ENCODE results near the gene NCK2. TPM values are rescaled to one million over a fixed set of nuclear protein-coding genes. Genes with fewer than 3 reads are reported as not detected.

Gene NCK2
- total and polyA plus RNA-seq, 2 donors, result 14.5 to 31.4 TPM

- Histone ChIP-seq H3K9me3 (ENCODE audit: control insufficient read depth in 2 of 2, insufficient read depth in 1 of 2, low read length in 1 of 2) (no peaks in the 10 kb centered on the region), H3K4me1 (ENCODE audit: control insufficient read depth in 2 of 2, insufficient read depth in 2 of 2, low read length in 2 of 2) (peaks cover 46 to 64% of the 10 kb centered on the region in 2 donors), H3K27ac (ENCODE audit: low read depth in 1 of 2, low read length in 1 of 2) (peak overlapping the region; percentile 81 to 95), H3K27me3 (ENCODE audit: control insufficient read depth in 2 of 2, insufficient read depth in 1 of 2, low read length in 1 of 2) (no peaks in the 10 kb centered on the region), H3K36me3 (ENCODE audit: control insufficient read depth in 2 of 2, insufficient read depth in 2 of 2, low read length in 1 of 2) (peaks cover 0 to 6% of the 10 kb centered on the region in 2 donors), H3K4me3 (ENCODE audit: low read length in 2 of 2) (no peak overlapping the region)
- no peak for DNase-seq (ENCODE audit: low read depth in 6 of 9, low spot score in 9 of 9)
- WGBS, result 65% methylated on average over 3 of the region's 3 CpGs
Observed at GRCh38 chr2:105794926-105795574, 50.3 kb downstream of the NCK2 start.

- no peaks in the 10 kb centered on the region for H3K9me3 ChIP-seq (ENCODE audit: control insufficient read depth in 2 of 2, insufficient read depth in 1 of 2, low read length in 1 of 2)
- peaks cover 0 to 6% of the 10 kb centered on the region in 2 donors for H3K36me3 ChIP-seq (ENCODE audit: control insufficient read depth in 2 of 2, insufficient read depth in 2 of 2, low read length in 1 of 2)
- H3K4me1 ChIP-seq (ENCODE audit: control insufficient read depth in 2 of 2, insufficient read depth in 2 of 2, low read length in 2 of 2), result peaks cover 46 to 64% of the 10 kb centered on the region in 2 donors
- 25% methylated on average over 9 of the region's 9 CpGs for WGBS
- peak in 1 of 9 donors; percentile 44 for DNase-seq (ENCODE audit: low read depth in 6 of 9, low spot score in 9 of 9)
- H3K27me3 ChIP-seq (ENCODE audit: control insufficient read depth in 2 of 2, insufficient read depth in 1 of 2, low read length in 1 of 2), result no peaks in the 10 kb centered on the region
- no peak overlapping the region for H3K4me3 ChIP-seq (ENCODE audit: low read length in 2 of 2)
- peak overlapping the region; percentile 81 to 95 for H3K27ac ChIP-seq (ENCODE audit: low read depth in 1 of 2, low read length in 1 of 2)
Observed at GRCh38 chr2:105795575-105795934, 50.8 kb downstream of the NCK2 start.

GRCh38 chr2:105796131-105796638 lies 51.5 kb downstream of the NCK2 start:
- DNase-seq (ENCODE audit: low read depth in 6 of 9, low spot score in 9 of 9), result peak in 4 of 9 donors; percentile 35 to 76 (median 56)
- 21% methylated on average over 6 of the region's 6 CpGs for WGBS
- Histone ChIP-seq H3K27me3 (ENCODE audit: control insufficient read depth in 2 of 2, insufficient read depth in 1 of 2, low read length in 1 of 2) (no peaks in the 10 kb centered on the region), H3K27ac (ENCODE audit: low read depth in 1 of 2, low read length in 1 of 2) (peak overlapping the region; percentile 48 to 95), H3K36me3 (ENCODE audit: control insufficient read depth in 2 of 2, insufficient read depth in 2 of 2, low read length in 1 of 2) (peaks cover 0 to 5% of the 10 kb centered on the region in 2 donors), H3K9me3 (ENCODE audit: control insufficient read depth in 2 of 2, insufficient read depth in 1 of 2, low read length in 1 of 2) (no peaks in the 10 kb centered on the region), H3K4me1 (ENCODE audit: control insufficient read depth in 2 of 2, insufficient read depth in 2 of 2, low read length in 2 of 2) (peaks cover 49 to 64% of the 10 kb centered on the region in 2 donors), H3K4me3 (ENCODE audit: low read length in 2 of 2) (no peak overlapping the region)

GRCh38 chr2:105796791-105797190 lies 52.1 kb downstream of the NCK2 start:
- H3K4me3 ChIP-seq (ENCODE audit: low read length in 2 of 2), result no peak overlapping the region
- no peaks in the 10 kb centered on the region for H3K9me3 ChIP-seq (ENCODE audit: control insufficient read depth in 2 of 2, insufficient read depth in 1 of 2, low read length in 1 of 2)

GRCh38 chr2:105797298-105797819 lies 52.6 kb downstream of the NCK2 start:
- WGBS, result 23% methylated on average over 7 of the region's 7 CpGs
- no peaks in the 10 kb centered on the region for H3K9me3 ChIP-seq (ENCODE audit: control insufficient read depth in 2 of 2, insufficient read depth in 1 of 2, low read length in 1 of 2)
- no peaks in the 10 kb centered on the region for H3K27me3 ChIP-seq (ENCODE audit: control insufficient read depth in 2 of 2, insufficient read depth in 1 of 2, low read length in 1 of 2)
- DNase-seq (ENCODE audit: low read depth in 6 of 9, low spot score in 9 of 9), result peak in 4 of 9 donors; percentile 46 to 79 (median 53)
- peak overlapping the region; percentile 93 to 95 for H3K27ac ChIP-seq (ENCODE audit: low read depth in 1 of 2, low read length in 1 of 2)
- H3K36me3 ChIP-seq (ENCODE audit: control insufficient read depth in 2 of 2, insufficient read depth in 2 of 2, low read length in 1 of 2), result peaks cover 0 to 4% of the 10 kb centered on the region in 2 donors
- peak overlapping the region; percentile 3 to 15 for H3K4me3 ChIP-seq (ENCODE audit: low read length in 2 of 2)
- peaks cover 51 to 75% of the 10 kb centered on the region in 2 donors for H3K4me1 ChIP-seq (ENCODE audit: control insufficient read depth in 2 of 2, insufficient read depth in 2 of 2, low read length in 2 of 2)

More at GRCh38 chr2:105796791-105797190, 52.1 kb downstream of the NCK2 start:
- Histone ChIP-seq H3K36me3 (ENCODE audit: control insufficient read depth in 2 of 2, insufficient read depth in 2 of 2, low read length in 1 of 2) (peaks cover 0 to 4% of the 10 kb centered on the region in 2 donors), H3K27ac (ENCODE audit: low read depth in 1 of 2, low read length in 1 of 2) (peak overlapping the region; percentile 78 to 95), H3K27me3 (ENCODE audit: control insufficient read depth in 2 of 2, insufficient read depth in 1 of 2, low read length in 1 of 2) (no peaks in the 10 kb centered on the region), H3K4me1 (ENCODE audit: control insufficient read depth in 2 of 2, insufficient read depth in 2 of 2, low read length in 2 of 2) (peaks cover 51 to 69% of the 10 kb centered on the region in 2 donors)
- no peak for DNase-seq (ENCODE audit: low read depth in 6 of 9, low spot score in 9 of 9)

- Histone ChIP-seq H3K27ac (ENCODE audit: low read depth in 1 of 2, low read length in 1 of 2) (peak overlapping the region; percentile 70 to 95), H3K27me3 (ENCODE audit: control insufficient read depth in 2 of 2, insufficient read depth in 1 of 2, low read length in 1 of 2) (no peaks in the 10 kb centered on the region), H3K4me3 (ENCODE audit: low read length in 2 of 2) (peak overlapping the region in 1 of 2 donors; percentile 23), H3K4me1 (ENCODE audit: control insufficient read depth in 2 of 2, insufficient read depth in 2 of 2, low read length in 2 of 2) (peaks cover 55 to 83% of the 10 kb centered on the region in 2 donors), H3K9me3 (ENCODE audit: control insufficient read depth in 2 of 2, insufficient read depth in 1 of 2, low read length in 1 of 2) (no peaks in the 10 kb centered on the region), H3K36me3 (ENCODE audit: control insufficient read depth in 2 of 2, insufficient read depth in 2 of 2, low read length in 1 of 2) (no peaks in the 10 kb centered on the region)
- WGBS, result 3% methylated on average over 2 of the region's 2 CpGs
- DNase-seq (ENCODE audit: low read depth in 6 of 9, low spot score in 9 of 9), result peak in 4 of 9 donors; percentile 40 to 79 (median 50)
Observed at GRCh38 chr2:105798595-105798994, 53.9 kb downstream of the NCK2 start.

GRCh38 chr2:105800036-105800713 lies 55.5 kb downstream of the NCK2 start:
- peak overlapping the region; percentile 50 to 71 for H3K27ac ChIP-seq (ENCODE audit: low read depth in 1 of 2, low read length in 1 of 2)
- no peak overlapping the region for H3K4me3 ChIP-seq (ENCODE audit: low read length in 2 of 2)
- no peaks in the 10 kb centered on the region for H3K36me3 ChIP-seq (ENCODE audit: control insufficient read depth in 2 of 2, insufficient read depth in 2 of 2, low read length in 1 of 2)
- no peaks in the 10 kb centered on the region for H3K9me3 ChIP-seq (ENCODE audit: control insufficient read depth in 2 of 2, insufficient read depth in 1 of 2, low read length in 1 of 2)
- no peak for DNase-seq (ENCODE audit: low read depth in 6 of 9, low spot score in 9 of 9)
- 94% methylated on average over 9 of the region's 9 CpGs for WGBS
- peaks cover 53 to 79% of the 10 kb centered on the region in 2 donors for H3K4me1 ChIP-seq (ENCODE audit: control insufficient read depth in 2 of 2, insufficient read depth in 2 of 2, low read length in 2 of 2)
- no peaks in the 10 kb centered on the region for H3K27me3 ChIP-seq (ENCODE audit: control insufficient read depth in 2 of 2, insufficient read depth in 1 of 2, low read length in 1 of 2)

- 64% methylated on average over 13 of the region's 13 CpGs for WGBS
- peak in 1 of 9 donors; percentile 35 for DNase-seq (ENCODE audit: low read depth in 6 of 9, low spot score in 9 of 9)
- no peaks in the 10 kb centered on the region for H3K36me3 ChIP-seq (ENCODE audit: control insufficient read depth in 2 of 2, insufficient read depth in 2 of 2, low read length in 1 of 2)
- peak overlapping the region; percentile 50 to 71 for H3K27ac ChIP-seq (ENCODE audit: low read depth in 1 of 2, low read length in 1 of 2)
- no peaks in the 10 kb centered on the region for H3K9me3 ChIP-seq (ENCODE audit: control insufficient read depth in 2 of 2, insufficient read depth in 1 of 2, low read length in 1 of 2)
- H3K4me3 ChIP-seq (ENCODE audit: low read length in 2 of 2), result no peak overlapping the region
- no peaks in the 10 kb centered on the region for H3K27me3 ChIP-seq (ENCODE audit: control insufficient read depth in 2 of 2, insufficient read depth in 1 of 2, low read length in 1 of 2)
- H3K4me1 ChIP-seq (ENCODE audit: control insufficient read depth in 2 of 2, insufficient read depth in 2 of 2, low read length in 2 of 2), result peaks cover 48 to 71% of the 10 kb centered on the region in 2 donors
Observed at GRCh38 chr2:105800953-105801635, 56.4 kb downstream of the NCK2 start.

Measured in thymus (tissue), 11 donors.